NCI-H1417 (cell line): ENCODE measurements around the gene ORM2.
"Not testable (repeated sequence)": the region's sequence is repeated elsewhere in the genome, so short reads cannot be mapped to it uniquely, and the experiment has no call there.

ENCODE experiments used
- DNase-seq, 3 experiments: peaks; one replicate each; lab custom pipeline; 2025; lab: John Stamatoyannopoulos, UW

The ORM2 gene

GRCh38 chr9:114314881-114315722, 14.6 kb upstream of the ORM2 start:
- DNase-seq, result no peak

- DNase-seq, result no peak
Measured at GRCh38 chr9:114315723-114316363, 13.8 kb upstream of the ORM2 start.

- peak in 1 of 3 experiments; percentile 9 for DNase-seq
Measured at GRCh38 chr9:114316605-114317230, 13.0 kb upstream of the ORM2 start.

- no peak for DNase-seq
Measured at GRCh38 chr9:114317665-114318357, 11.9 kb upstream of the ORM2 start.

- DNase-seq, result no peak
Measured at GRCh38 chr9:114318416-114318815, 11.3 kb upstream of the ORM2 start.

- peak in 2 of 3 experiments; percentile 43 to 75 for DNase-seq
Measured at GRCh38 chr9:114319147-114319546, 10.5 kb upstream of the ORM2 start.

- not testable (repeated sequence) for DNase-seq
Measured at GRCh38 chr9:114320710-114321109, 9.0 kb upstream of the ORM2 start.

GRCh38 chr9:114321759-114322158, 7.9 kb upstream of the ORM2 start:
- DNase-seq, result no peak

- not testable (repeated sequence) for DNase-seq
Measured at GRCh38 chr9:114322160-114322818, 7.4 kb upstream of the ORM2 start.

GRCh38 chr9:114322831-114323531, 6.7 kb upstream of the ORM2 start, which contains the start of gene ORM1:
Gene ORM1, plus strand, starts transcription at chr9:114323098. Its CDS starts 36 bp downstream, at chr9:114323134.
- not testable (repeated sequence) for DNase-seq

GRCh38 chr9:114323849-114324248, 5.8 kb upstream of the ORM2 start:
- not testable (repeated sequence) for DNase-seq

GRCh38 chr9:114324492-114324891, 5.2 kb upstream of the ORM2 start:
- no peak for DNase-seq

GRCh38 chr9:114324965-114325364, 4.7 kb upstream of the ORM2 start:
- DNase-seq, result not testable (repeated sequence)

- not testable (repeated sequence) for DNase-seq
Measured at GRCh38 chr9:114325684-114326254, 3.9 kb upstream of the ORM2 start.

- DNase-seq, result no peak
Measured at GRCh38 chr9:114327749-114328148, 1.9 kb upstream of the ORM2 start.

GRCh38 chr9:114328357-114328820, 1.3 kb upstream of the ORM2 start:
- DNase-seq, result not testable (repeated sequence)

GRCh38 chr9:114328937-114329624, 588 bp upstream of the ORM2 start:
- not testable (repeated sequence) for DNase-seq

- DNase-seq, result no peak
Measured at GRCh38 chr9:114330636-114331035, 967 bp downstream of the ORM2 start.
